Activated CD4-positive, alpha-beta T cell treated with anti-CD3 and anti-CD28 coated beads, Interleukin-2, amount 10 ng/mL, durations not matched to agents 7 days and 5 days (primary cell): ENCODE measurements around the gene SLC16A13. TPM values are rescaled to one million over a fixed set of nuclear protein-coding genes. Genes with fewer than 3 reads are reported as not detected.

ENCODE experiments used
- CTCF ChIA-PET: fragments of 350-600 bp; sonication (Branson Sonifier 250); formaldehyde crosslinking; loops from one replicate; lab custom pipeline; 2021; ENCODE audit warnings: antibody characterized with exemption; lab: Charles Lee
- POLR2A ChIA-PET: fragments of 350-600 bp; sonication (Branson Sonifier 250); formaldehyde crosslinking; loops from one replicate; lab custom pipeline; 2021; ENCODE audit warnings: antibody characterized with exemption; lab: Charles Lee
- DNase-seq: peaks from one replicate; pipeline ENCODE4 v3.0.0-alpha.2; 2020
- H3K27ac Mint-ChIP-seq: one replicate; pipeline ENCODE4 v1.8.0; 2021; ENCODE audit warnings: mild to moderate bottlenecking, moderate library complexity, mixed read lengths
- H3K27me3 Mint-ChIP-seq: one replicate; pipeline ENCODE4 v1.8.0; 2021; ENCODE audit warnings: mixed read lengths
- H3K36me3 Mint-ChIP-seq: one replicate; pipeline ENCODE4 v1.8.0; 2021; ENCODE audit warnings: low read depth, mixed read lengths
- H3K4me1 Mint-ChIP-seq: one replicate; pipeline ENCODE4 v1.8.0; 2021; ENCODE audit warnings: mixed read lengths
- H3K4me3 Mint-ChIP-seq: one replicate; pipeline ENCODE4 v1.8.0; 2021; ENCODE audit warnings: mild to moderate bottlenecking, moderate library complexity, mixed read lengths
- H3K9me3 Mint-ChIP-seq: one replicate; pipeline ENCODE4 v1.8.0; 2021; ENCODE audit warnings: mixed read lengths
- total RNA-seq, 2 experiments: library from RNA; stranded (reverse); gene quantifications; one replicate each; pipeline ENCODE4 v1.2.3, GENCODE V29; 2021

The SLC16A13 gene
- total RNA-seq, 2 experiments from 2014 or later = 18.0 to 19.1 TPM

DNA sequence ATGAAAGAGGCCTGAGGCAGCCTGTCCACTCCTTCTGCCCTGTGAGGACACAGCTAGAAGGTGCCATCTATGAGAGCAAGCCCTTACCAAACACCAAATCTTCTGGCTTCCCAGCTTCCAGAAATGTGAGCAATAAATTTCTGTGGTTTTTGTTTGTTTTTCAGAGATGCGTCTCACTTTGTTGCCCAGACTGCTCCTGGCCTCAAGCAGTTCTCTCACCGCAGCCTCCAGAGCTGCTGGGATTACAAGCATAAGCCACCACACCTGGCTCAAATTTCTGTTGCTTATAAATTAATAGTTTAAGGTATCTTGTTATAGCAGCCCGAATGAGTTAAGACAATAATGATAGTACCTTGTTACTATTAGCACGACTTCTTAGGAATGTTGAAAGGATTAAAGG, 20.6 kb downstream of the SLC16A13 start:
- POLR2A ChIA-PET = no interaction called here
- Mint-ChIP-seq H3K27ac (no peak overlapping the region), H3K4me1 (peaks cover 6% of the 10 kb centered on the region), H3K4me3 (no peak overlapping the region), H3K36me3 (no peaks in the 10 kb centered on the region), H3K9me3 (no peaks in the 10 kb centered on the region), H3K27me3 (no peaks in the 10 kb centered on the region)
- DNase-seq = no peak
- CTCF ChIA-PET = interaction anchor here (0.7 to 3.7 kb wide), 3 partner anchors 10 to 79 kb away, joined by 3 to 14 read pairs (median 3); no protein-coding TSS in a partner anchor

DNA sequence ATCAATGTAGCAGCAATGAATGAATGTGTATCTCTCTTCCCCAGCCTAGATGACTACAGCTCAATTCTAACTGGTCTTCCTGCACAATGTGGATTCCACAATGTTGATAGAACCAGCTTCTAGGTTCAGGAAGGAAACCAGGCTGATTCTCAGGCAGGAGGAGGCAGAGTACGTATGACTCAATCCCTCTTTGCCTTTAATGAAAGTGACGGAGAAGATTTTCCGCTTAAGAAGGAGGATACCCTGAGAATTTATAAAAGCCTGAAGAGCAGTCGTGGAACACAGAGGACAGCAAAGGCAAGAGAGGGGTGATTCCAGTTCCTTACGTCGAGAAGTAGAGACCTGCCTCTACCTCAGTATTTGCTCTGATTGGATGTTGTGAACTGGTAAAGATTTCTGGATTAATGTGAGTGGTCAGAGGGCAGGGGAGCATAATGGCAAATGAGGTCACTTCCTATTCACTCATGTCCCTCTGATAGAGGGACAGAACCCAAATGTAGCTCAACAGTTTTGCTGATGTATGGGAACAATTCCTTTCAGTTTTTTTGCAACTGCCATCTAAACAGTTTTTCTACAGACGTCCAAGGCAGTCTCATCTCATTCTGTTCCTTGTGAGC, 23.1 kb downstream of the SLC16A13 start:
- CTCF ChIA-PET = interaction anchor here (0.7 to 3.7 kb wide), 3 partner anchors 13 to 66 kb away, joined by 3 to 14 read pairs (median 4); no protein-coding TSS in a partner anchor
- Mint-ChIP-seq H3K9me3 (no peaks in the 10 kb centered on the region), H3K27ac (no peak overlapping the region), H3K36me3 (no peaks in the 10 kb centered on the region), H3K4me1 (peaks cover 5% of the 10 kb centered on the region), H3K27me3 (no peaks in the 10 kb centered on the region), H3K4me3 (no peak overlapping the region)
- POLR2A ChIA-PET = no interaction called here
- DNase-seq = no peak

DNA sequence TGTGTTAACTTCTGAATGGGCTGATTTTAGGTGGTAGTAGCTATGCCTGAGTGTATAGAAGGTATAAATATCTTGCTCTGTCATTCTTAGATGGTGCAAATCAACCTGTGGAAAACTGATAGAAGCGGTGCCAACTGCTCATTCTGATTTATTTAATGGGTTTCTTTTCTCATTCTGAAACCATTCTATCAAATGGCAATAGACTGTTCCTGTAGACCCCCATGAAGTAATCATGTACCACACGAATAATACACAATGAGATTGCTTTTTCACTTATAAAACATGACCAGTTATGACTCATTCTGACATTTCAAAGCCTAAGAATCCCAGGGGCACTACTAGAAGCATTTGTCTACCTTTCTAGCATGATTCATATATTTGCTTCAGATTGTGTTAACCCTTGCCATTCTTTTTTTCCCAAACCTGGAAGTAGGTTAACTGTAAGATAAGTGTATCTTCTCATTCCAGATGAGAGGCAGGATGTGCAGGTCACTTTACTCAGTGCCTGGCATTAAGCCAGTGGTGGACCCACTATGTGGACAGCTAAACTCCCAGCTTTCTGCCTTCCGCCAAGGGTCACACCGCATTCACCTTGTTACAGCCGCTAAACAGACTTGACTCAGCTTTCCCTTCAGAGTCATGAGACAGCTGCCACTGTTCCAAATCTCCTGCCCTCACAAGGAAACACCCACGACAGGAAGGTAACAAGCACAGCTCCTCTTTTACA, 24.5 kb downstream of the SLC16A13 start:
- no peak for DNase-seq
- Mint-ChIP-seq H3K27me3 (no peaks in the 10 kb centered on the region), H3K27ac (no peak overlapping the region), H3K4me3 (no peak overlapping the region), H3K9me3 (no peaks in the 10 kb centered on the region), H3K36me3 (no peaks in the 10 kb centered on the region), H3K4me1 (peaks cover 5% of the 10 kb centered on the region)
- ChIA-PET CTCF (interaction anchor here (1.5 to 3.7 kb wide), 2 partner anchors 14 to 65 kb away, joined by 3 to 14 read pairs; no protein-coding TSS in a partner anchor), POLR2A (no interaction called here)

DNA sequence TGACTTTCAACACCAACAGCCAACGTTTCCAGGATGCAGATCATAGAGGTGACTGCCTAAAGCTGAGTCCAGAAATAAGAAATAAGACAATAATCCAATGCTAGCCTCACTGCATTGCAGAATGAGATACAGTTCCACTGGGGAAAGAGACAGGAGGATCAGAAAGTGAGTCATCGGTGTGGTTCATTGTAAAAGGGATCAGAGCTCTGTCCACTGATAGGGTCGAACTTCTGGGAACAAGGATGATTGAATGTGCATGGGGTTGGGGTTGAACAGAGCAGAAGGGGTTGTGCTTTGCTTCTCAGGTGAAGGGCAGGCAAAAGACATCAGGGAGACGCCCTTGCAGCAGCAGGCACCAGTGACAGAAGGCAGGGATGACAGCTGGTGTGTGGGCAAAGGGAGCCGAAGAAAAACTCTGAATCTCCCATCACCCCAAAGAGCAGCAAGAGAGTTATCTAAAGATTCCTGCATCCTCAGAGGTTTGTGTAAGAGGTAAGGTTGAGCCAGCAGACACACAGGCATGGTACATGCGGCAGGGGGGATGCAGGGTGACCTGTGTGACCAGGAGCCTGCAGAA, 27.8 kb downstream of the SLC16A13 start:
- CTCF ChIA-PET = interaction anchor here (0.6 to 1.2 kb wide), 4 partner anchors 11 to 335 kb away, joined by 3 to 4 read pairs (median 3); no protein-coding TSS in a partner anchor
- Mint-ChIP-seq H3K36me3 (no peaks in the 10 kb centered on the region), H3K27ac (no peak overlapping the region), H3K4me3 (no peak overlapping the region), H3K4me1 (peaks cover 5% of the 10 kb centered on the region), H3K27me3 (no peaks in the 10 kb centered on the region), H3K9me3 (peaks cover 14% of the 10 kb centered on the region)
- POLR2A ChIA-PET = no interaction called here
- no peak for DNase-seq

DNA sequence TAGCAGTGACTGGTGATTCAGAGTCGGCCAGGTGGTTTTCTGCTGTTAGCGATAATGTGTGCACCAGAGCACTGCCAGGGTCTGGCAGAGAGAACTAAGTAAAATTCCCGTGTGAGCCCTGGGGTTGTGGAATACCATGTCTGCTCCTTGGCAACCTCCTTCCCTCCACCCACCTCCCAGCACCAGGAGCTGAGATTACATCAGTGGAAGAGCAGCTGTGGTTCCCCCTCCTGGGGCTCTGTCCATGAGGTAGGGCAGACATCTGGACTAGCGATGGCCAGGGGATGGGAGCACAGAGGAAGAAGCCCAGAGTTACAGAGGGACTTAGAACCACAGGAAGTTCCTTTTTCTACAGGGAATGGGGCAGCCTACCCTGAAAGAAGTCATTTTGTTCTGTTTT, 28.4 kb downstream of the SLC16A13 start:
- ChIA-PET POLR2A (no interaction called here), CTCF (no interaction called here)
- peaks cover 5% of the 10 kb centered on the region for H3K4me1 Mint-ChIP-seq
- H3K4me3 Mint-ChIP-seq = no peak overlapping the region
- no peaks in the 10 kb centered on the region for H3K27me3 Mint-ChIP-seq
- H3K36me3 Mint-ChIP-seq = no peaks in the 10 kb centered on the region
- DNase-seq = no peak
- H3K9me3 Mint-ChIP-seq = peaks cover 18% of the 10 kb centered on the region
- no peak overlapping the region for H3K27ac Mint-ChIP-seq

DNA sequence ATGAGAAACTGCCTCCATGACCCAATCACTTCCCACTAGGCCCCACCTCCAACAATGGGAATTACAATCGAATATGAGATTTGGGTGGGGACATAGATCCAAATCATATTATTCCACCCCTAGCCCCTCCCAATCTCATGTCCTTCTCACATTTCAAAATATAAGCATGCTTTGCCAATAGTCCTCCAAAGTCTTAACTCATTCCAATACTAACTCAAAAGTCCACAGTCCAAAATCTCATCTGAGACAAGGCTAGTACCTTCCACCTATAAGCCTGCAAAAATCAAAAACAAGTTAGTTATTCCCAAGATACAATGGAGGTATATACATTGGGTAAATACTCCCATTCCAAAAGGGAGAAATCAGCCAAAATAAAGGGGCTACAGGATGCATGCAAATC, 31.4 kb downstream of the SLC16A13 start:
- POLR2A ChIA-PET = no interaction called here
- H3K9me3 Mint-ChIP-seq = peaks cover 18% of the 10 kb centered on the region

DNA sequence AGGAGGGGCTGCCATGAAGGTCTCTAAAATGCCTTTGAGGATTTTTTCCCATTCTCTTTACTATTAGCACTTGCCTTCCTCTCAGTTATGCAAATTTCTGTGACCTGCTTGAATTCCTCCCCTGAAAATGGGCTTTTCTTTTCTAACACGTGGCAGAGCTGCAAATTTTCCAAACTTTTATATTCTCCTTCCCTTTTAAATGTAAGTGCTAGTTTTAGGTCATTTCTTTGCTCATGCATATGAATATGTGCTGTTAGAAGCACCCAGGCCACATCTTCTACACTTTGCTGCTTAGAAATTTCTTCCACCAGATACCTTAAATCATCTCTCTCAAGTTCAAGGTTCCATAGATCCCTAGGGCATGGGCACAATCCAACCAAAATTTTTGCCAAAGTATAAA, 32.5 kb downstream of the SLC16A13 start:
- Mint-ChIP-seq H3K9me3 (peaks cover 18% of the 10 kb centered on the region), H3K27me3 (peaks cover 9% of the 10 kb centered on the region), H3K4me1 (no peaks in the 10 kb centered on the region), H3K27ac (no peak overlapping the region), H3K36me3 (no peaks in the 10 kb centered on the region), H3K4me3 (no peak overlapping the region)
- no peak for DNase-seq
- ChIA-PET CTCF (no interaction called here), POLR2A (no interaction called here)

More for the DNA sequence above, 31.4 kb downstream of the SLC16A13 start:
- Mint-ChIP-seq H3K27me3 (peaks cover 4% of the 10 kb centered on the region), H3K27ac (no peak overlapping the region), H3K4me1 (no peaks in the 10 kb centered on the region), H3K36me3 (no peaks in the 10 kb centered on the region), H3K4me3 (no peak overlapping the region)
- CTCF ChIA-PET = no interaction called here
- no peak for DNase-seq

DNA sequence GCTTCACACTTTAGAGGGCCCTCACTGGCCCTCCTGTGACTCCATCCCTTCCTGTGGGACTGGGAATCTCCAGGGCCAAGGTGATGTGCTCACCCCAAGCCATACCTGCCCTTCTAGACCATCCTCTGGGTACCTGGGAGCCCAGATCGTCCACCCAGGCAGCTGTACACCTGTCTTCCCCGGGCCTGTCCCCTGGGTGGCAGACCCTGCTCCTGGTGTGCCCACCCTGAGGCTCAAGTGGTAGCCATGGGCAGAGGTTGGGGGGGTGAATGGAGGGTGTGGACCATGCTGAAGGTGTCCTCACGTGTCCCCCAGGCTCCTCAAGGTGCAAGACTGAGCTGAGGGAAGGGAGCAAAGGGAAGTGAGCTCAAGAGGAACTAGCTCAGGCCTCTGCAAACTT, 34.9 kb downstream of the SLC16A13 start:
- peaks cover 18% of the 10 kb centered on the region for H3K9me3 Mint-ChIP-seq
- no peak overlapping the region for H3K27ac Mint-ChIP-seq
- no peaks in the 10 kb centered on the region for H3K4me1 Mint-ChIP-seq
- DNase-seq = no peak
- no peak overlapping the region for H3K4me3 Mint-ChIP-seq
- peaks cover 9% of the 10 kb centered on the region for H3K27me3 Mint-ChIP-seq
- ChIA-PET POLR2A (no interaction called here), CTCF (interaction anchor here (0.7 to 1.1 kb wide), 3 partner anchors 27 to 107 kb away, joined by 3 to 4 read pairs (median 3); no protein-coding TSS in a partner anchor)
- no peaks in the 10 kb centered on the region for H3K36me3 Mint-ChIP-seq

DNA sequence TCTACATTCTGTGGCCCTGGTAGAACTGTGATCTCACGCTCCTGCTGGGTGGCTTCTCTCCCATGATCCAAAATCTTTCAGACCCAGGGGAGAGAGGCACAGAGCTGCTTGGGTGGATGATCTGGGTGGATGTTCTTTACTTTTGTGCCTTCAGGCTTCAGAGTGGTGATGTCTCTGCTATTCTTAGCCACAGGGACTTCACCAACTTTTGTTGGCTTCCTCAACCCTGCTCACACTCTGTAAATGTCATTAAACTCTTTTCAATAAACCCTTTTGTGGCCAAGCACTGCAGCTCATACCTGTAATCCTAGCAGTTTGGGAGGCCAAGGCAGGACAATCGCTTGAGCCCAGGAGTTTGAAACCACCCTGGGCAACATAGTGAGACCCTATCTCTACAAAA, 36.6 kb downstream of the SLC16A13 start:
- H3K4me1 Mint-ChIP-seq = no peaks in the 10 kb centered on the region
- peaks cover 14% of the 10 kb centered on the region for H3K9me3 Mint-ChIP-seq
- no peaks in the 10 kb centered on the region for H3K36me3 Mint-ChIP-seq
- DNase-seq = no peak
- CTCF ChIA-PET = no interaction called here
- peaks cover 9% of the 10 kb centered on the region for H3K27me3 Mint-ChIP-seq
- POLR2A ChIA-PET = no interaction called here
- H3K27ac Mint-ChIP-seq = no peak overlapping the region
- H3K4me3 Mint-ChIP-seq = no peak overlapping the region

DNA sequence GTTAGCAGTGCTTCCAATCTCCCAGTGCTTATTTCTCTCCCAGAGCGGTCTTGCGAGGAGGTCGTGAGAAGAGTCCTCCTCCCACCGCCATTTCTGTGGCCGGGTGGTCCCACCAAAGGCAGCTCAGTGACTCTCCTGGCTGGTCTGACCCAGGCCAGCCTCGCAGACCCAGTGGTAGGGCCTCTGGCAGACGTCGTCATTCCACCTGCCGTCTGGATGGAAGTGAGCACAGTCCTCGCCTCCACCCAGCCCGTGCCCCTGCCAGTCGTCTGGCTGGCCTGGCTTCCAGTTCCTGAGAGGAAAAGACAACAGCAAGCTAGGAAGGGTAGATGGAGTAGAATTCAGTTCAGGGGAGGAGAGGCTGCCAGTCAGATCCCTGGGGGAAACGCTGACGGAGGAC, 39.1 kb downstream of the SLC16A13 start:
- no peak for DNase-seq

DNA sequence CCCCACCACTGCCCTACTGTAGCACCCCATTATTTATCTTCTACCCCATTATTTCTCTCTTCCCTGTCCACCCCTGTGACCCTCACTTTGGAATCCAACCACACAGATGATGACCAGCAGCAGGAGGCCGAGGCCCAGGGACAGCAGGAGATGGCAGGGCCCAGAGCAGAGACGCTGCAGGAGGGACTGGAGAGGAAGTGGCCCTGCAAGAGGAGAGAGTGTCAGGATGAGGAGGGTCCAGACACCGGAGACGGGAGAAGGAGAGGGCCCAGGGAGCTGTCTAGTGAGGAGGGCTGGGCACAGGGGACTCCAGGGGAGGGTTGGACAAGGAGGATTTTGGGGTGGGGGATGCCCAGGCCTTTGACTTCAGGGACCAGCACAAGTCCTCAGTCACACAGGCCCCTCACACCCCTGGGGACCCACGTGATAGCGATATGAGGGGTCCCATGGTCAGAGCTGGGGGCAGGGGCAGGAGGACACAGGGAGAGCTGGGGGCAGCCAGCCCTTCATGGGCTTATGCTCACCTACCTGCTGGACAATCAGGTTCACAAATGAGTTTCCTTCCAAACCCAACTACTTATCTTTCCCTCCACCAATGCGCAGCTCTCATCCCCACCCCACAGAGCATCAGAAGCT, 42.2 kb downstream of the SLC16A13 start:
- H3K4me1 Mint-ChIP-seq = peaks cover 23% of the 10 kb centered on the region
- H3K4me3 Mint-ChIP-seq = no peak overlapping the region
- H3K27me3 Mint-ChIP-seq = peaks cover 1% of the 10 kb centered on the region
- DNase-seq = no peak
- peaks cover 2% of the 10 kb centered on the region for H3K36me3 Mint-ChIP-seq
- H3K27ac Mint-ChIP-seq = no peak overlapping the region
- no peaks in the 10 kb centered on the region for H3K9me3 Mint-ChIP-seq
- POLR2A ChIA-PET = no interaction called here
- CTCF ChIA-PET = interaction anchor here (0.6 kb wide), 1 partner anchor 100 kb away, joined by 3 read pairs; no protein-coding TSS in a partner anchor

More for the DNA sequence above, 39.1 kb downstream of the SLC16A13 start:
- H3K4me1 Mint-ChIP-seq = no peaks in the 10 kb centered on the region
- peaks cover 9% of the 10 kb centered on the region for H3K27me3 Mint-ChIP-seq
- CTCF ChIA-PET = no interaction called here
- no peaks in the 10 kb centered on the region for H3K36me3 Mint-ChIP-seq
- H3K4me3 Mint-ChIP-seq = no peak overlapping the region
- H3K9me3 Mint-ChIP-seq = no peaks in the 10 kb centered on the region
- H3K27ac Mint-ChIP-seq = no peak overlapping the region
- POLR2A ChIA-PET = no interaction called here

DNA sequence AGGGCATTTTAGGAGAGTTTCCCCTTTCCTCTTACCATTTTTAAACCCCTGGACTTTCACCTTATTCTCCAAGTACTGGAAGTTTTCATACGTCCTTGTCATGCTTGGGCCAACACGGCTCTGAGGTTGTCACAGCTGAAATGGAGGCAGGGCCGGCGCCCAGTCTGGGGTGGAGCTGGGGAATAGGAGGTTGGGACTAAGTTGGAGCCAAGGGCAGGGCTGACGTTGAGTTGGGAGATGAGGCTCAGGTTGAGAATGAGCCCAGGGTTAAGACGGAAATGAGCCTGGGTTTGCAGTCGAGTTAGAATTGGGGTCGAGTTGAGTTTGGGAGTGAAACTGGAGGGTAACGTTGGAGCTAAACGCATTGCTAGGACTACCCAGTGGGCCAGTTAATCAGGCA, 42.9 kb downstream of the SLC16A13 start:
- no peak overlapping the region for H3K27ac Mint-ChIP-seq
- no peaks in the 10 kb centered on the region for H3K9me3 Mint-ChIP-seq
- peaks cover 5% of the 10 kb centered on the region for H3K27me3 Mint-ChIP-seq
- CTCF ChIA-PET = interaction anchor here (0.6 kb wide), 1 partner anchor 208 kb away, joined by 4 read pairs; no protein-coding TSS in a partner anchor
- peaks cover 28% of the 10 kb centered on the region for H3K4me1 Mint-ChIP-seq
- H3K4me3 Mint-ChIP-seq = no peak overlapping the region
- POLR2A ChIA-PET = no interaction called here
- peaks cover 2% of the 10 kb centered on the region for H3K36me3 Mint-ChIP-seq
- DNase-seq = no peak
